Effector memory CD4-positive, alpha-beta T cell (primary cell): ENCODE data around the gene SLC22A16.

Source experiments
- DNase-seq, 3 donors: peaks; one replicate each; pipeline ENCODE4 v3.0.0-alpha.2; 2020
- H3K27ac ChIP-seq: 2 replicates; pipeline ENCODE4 v1.7.0; 2013; ENCODE audit warnings: mild to moderate bottlenecking, low read length, moderate library complexity; ENCODE audit not compliant: insufficient read depth, poor library complexity, severe bottlenecking
- H3K27me3 ChIP-seq: replicated peaks from 2 replicates; pipeline ENCODE4 v1.7.0; 2013; ENCODE audit warnings: mild to moderate bottlenecking, low read length; ENCODE audit not compliant: insufficient read depth, control insufficient read depth, poor library complexity, severe bottlenecking
- H3K36me3 ChIP-seq: 2 replicates; pipeline ENCODE4 v1.7.0; 2013; ENCODE audit warnings: mild to moderate bottlenecking, low read length, moderate library complexity; ENCODE audit not compliant: control insufficient read depth, insufficient read depth
- H3K4me1 ChIP-seq: 2 replicates; pipeline ENCODE4 v1.7.0; 2013; ENCODE audit warnings: low read length, mild to moderate bottlenecking; ENCODE audit not compliant: control insufficient read depth, insufficient read depth, poor library complexity, severe bottlenecking
- H3K4me3 ChIP-seq: 2 replicates; pipeline ENCODE4 v1.7.0; 2013; ENCODE audit warnings: low read length, low read depth, mild to moderate bottlenecking; ENCODE audit not compliant: insufficient read depth, poor library complexity, severe bottlenecking
- H3K9me3 ChIP-seq: 2 replicates; pipeline ENCODE4 v1.7.0; 2013; ENCODE audit warnings: mild to moderate bottlenecking, low read length, moderate library complexity; ENCODE audit not compliant: control insufficient read depth

SLC22A16 gene

DNA sequence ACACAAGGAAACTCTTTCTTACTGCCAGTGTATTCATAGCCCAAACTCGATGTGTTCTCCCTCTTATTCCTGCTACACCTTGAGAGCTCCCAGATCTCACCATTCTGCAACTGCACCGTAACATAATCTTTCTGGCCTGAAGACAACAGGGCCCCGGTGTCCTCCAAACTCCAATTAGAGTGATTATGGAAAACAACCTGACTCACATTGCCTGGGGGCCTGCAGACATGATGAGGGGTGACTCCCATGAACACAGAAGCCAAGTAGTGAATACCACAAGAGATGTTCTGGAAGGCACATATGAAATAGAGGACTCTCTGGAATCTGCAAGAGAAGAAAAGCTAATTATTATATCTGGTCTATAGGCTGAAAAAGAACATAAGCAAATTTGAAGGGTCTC lies 19.7 kb downstream of the SLC22A16 start:
- Histone ChIP-seq H3K36me3 (no peaks in the 10 kb centered on the region), H3K27ac (no peak overlapping the region), H3K4me3 (no peak overlapping the region), H3K9me3 (no peaks in the 10 kb centered on the region), H3K27me3 (no peaks in the 10 kb centered on the region), H3K4me1 (no peaks in the 10 kb centered on the region)
- no peak for DNase-seq

DNA sequence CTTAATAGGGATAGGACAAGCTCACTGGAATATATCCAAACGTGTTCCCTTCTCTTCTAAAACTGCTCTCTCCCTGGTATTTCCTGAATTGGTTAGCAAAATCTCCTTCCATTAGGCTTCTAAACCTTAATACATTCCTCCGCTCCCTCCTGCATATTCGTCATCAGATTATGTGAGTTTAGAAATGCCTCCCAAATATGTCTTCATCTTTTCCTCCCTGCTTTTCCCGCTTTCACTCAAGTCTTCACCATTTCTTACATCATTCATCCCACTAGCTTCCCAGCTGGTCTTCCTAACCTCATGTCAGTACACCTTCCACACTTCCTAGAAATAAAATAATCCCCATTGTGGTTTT lies 26.9 kb downstream of the SLC22A16 start:
- Histone ChIP-seq H3K36me3 (no peaks in the 10 kb centered on the region), H3K27me3 (peaks cover 6% of the 10 kb centered on the region), H3K4me1 (no peaks in the 10 kb centered on the region), H3K9me3 (no peaks in the 10 kb centered on the region), H3K27ac (no peak overlapping the region), H3K4me3 (no peak overlapping the region)
- DNase-seq, result no peak

DNA sequence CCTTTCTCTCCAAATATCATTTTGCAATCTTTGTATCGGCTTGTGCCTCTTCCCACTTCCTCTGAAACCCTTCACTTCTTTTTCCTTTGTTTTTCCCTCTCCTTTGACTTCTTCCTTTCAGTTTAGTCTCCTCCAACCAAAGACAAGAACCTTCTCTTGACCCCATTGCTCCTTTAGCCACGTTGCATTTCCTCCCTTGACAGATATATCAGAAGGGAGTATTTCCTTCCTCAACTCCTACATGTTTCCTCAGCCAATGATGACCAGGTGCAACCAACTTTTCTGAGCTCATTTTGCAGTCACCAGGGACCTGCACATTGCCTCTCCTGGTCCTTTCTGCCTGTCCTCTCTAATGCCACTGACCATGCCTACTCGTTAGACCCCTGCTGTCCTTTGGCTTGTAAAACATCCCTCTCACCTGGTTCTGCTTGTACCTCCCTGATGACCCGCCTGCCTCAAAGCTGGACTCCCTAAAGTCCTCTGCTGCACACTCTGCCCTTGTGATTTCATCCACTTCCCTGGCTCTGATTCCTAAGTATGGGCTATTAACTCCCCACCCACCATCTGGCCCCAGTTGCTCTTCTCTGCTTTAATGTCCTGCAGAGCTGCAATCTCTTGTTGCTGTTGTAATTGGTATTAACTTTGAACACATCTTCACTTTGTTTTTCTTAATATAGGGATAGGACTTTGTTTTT lies 27.4 kb downstream of the SLC22A16 start:
- H3K27me3 ChIP-seq, result peaks cover 6% of the 10 kb centered on the region
- H3K4me3 ChIP-seq, result no peak overlapping the region
- no peaks in the 10 kb centered on the region for H3K36me3 ChIP-seq
- H3K27ac ChIP-seq, result no peak overlapping the region
- H3K4me1 ChIP-seq, result no peaks in the 10 kb centered on the region
- no peak for DNase-seq
- no peaks in the 10 kb centered on the region for H3K9me3 ChIP-seq

DNA sequence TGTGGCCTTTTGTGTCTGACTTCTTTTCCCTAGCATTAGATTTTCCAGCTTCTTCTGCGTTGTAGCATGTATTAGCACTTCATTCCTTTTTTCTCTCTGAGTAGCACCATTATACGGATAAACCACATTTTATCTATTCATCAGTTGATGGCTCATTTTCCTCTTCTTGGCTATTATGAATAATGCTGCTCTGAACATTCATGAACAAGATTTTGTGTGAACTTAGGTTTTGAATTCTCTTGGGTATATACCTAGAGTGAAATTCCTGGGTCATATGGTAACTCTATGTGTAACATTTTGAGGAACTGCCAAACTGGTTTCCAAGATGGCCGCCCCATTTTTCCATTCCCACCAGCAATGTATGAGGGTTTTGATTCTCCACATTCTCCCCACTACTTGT lies 28.7 kb downstream of the SLC22A16 start:
- Histone ChIP-seq H3K27ac (no peak overlapping the region), H3K4me3 (no peak overlapping the region), H3K36me3 (no peaks in the 10 kb centered on the region), H3K9me3 (no peaks in the 10 kb centered on the region), H3K27me3 (peaks cover 6% of the 10 kb centered on the region), H3K4me1 (no peaks in the 10 kb centered on the region)
- DNase-seq, result no peak

DNA sequence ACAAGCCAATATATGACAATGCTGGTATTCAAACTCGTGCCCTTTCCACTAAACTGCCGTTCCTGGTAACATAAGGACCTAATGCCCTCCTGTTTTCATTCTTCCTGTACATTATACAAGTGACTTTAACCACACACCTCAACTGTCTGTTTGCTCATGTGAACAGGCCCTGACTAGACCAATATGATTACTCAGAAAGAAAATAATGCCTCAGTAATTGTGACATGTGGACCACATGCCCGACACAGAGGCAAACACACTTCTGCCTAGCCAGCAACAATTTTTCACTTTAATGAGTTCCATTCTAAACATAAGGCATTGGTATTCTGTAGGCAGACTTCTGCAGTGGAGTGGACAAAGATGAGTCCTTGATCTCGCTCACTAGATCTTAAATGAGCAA lies 30.0 kb downstream of the SLC22A16 start:
- Histone ChIP-seq H3K27me3 (peaks cover 6% of the 10 kb centered on the region), H3K4me1 (no peaks in the 10 kb centered on the region)
- DNase-seq, result no peak

DNA sequence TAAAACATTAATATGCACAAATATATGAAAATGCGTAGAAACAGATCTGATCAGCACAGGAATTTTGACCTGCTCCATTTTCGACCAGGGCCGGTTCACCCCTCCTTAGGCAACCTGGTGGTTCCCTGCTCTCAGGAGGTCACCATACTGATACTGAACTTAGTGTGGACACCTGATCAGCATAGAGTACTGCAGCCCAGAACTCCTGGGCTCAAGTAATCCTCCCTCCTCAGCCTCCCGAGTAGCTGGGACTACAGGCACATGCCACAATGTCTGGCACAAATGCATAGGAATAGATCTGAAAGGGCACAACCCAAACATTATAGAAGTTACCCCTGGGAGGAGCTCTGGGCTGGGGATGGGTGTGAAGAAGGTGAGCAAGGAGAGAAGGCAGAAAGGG lies 36.4 kb downstream of the SLC22A16 start:
- Histone ChIP-seq H3K4me1 (no peaks in the 10 kb centered on the region), H3K36me3 (no peaks in the 10 kb centered on the region), H3K27me3 (no peaks in the 10 kb centered on the region), H3K9me3 (no peaks in the 10 kb centered on the region), H3K4me3 (no peak overlapping the region), H3K27ac (no peak overlapping the region)
- DNase-seq, result no peak

More for the DNA sequence above, 30.0 kb downstream of the SLC22A16 start:
- Histone ChIP-seq H3K9me3 (no peaks in the 10 kb centered on the region), H3K4me3 (no peak overlapping the region), H3K27ac (no peak overlapping the region), H3K36me3 (no peaks in the 10 kb centered on the region)

DNA sequence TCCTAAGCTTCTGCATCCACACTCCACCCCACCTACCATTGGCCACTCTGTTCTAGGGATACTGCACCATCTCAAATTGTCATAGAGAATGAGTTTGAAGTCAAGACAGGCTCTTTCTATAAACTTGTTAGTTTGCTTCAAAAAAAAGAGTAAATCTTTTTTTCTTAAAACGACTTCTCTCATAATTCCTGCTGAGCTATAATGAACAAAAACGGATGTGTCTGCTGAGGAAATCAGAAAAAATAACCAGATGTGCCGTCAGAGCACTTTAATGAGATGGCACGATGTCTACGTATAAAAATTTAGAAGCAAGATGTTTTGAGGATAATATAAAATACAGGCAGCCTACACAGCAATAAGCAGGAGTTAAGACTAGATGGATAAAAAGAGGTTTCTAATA lies 37.1 kb downstream of the SLC22A16 start:
- DNase-seq, result no peak
- Histone ChIP-seq H3K9me3 (no peaks in the 10 kb centered on the region), H3K4me1 (no peaks in the 10 kb centered on the region), H3K36me3 (no peaks in the 10 kb centered on the region), H3K4me3 (no peak overlapping the region), H3K27ac (no peak overlapping the region), H3K27me3 (no peaks in the 10 kb centered on the region)

DNA sequence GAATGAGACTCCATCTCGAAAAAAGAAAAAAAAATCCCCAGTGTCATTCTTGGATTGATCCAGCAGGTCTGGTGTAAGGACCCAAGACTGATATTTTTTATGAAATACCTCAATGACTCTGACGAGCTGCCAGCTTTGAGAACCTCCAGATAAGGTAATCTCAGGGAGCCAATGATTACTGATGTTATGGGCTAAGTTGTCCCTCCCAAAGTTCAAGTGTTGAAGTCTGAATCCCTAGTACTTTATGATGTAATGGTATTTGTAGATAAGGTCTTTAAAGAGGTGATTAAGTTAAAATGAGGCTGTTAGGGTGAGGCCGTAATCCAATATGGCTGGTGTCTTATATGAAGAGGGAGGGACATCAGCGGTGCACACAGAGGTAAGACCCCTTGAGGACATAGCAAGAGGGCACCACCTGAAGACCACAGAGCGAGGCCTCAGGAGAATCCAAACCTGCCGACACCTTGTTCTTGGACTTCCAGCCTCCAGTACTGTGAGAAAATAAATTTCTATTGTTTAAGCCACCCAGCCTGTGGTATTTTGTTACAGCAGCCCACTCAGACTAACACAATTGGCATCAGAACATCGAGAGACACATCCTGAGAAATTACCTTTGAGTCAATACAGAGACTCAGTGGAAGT lies 41.3 kb downstream of the SLC22A16 start:
- Histone ChIP-seq H3K27me3 (no peaks in the 10 kb centered on the region), H3K27ac (no peak overlapping the region), H3K4me1 (no peaks in the 10 kb centered on the region), H3K4me3 (no peak overlapping the region), H3K9me3 (no peaks in the 10 kb centered on the region), H3K36me3 (no peaks in the 10 kb centered on the region)
- DNase-seq, result no peak

DNA sequence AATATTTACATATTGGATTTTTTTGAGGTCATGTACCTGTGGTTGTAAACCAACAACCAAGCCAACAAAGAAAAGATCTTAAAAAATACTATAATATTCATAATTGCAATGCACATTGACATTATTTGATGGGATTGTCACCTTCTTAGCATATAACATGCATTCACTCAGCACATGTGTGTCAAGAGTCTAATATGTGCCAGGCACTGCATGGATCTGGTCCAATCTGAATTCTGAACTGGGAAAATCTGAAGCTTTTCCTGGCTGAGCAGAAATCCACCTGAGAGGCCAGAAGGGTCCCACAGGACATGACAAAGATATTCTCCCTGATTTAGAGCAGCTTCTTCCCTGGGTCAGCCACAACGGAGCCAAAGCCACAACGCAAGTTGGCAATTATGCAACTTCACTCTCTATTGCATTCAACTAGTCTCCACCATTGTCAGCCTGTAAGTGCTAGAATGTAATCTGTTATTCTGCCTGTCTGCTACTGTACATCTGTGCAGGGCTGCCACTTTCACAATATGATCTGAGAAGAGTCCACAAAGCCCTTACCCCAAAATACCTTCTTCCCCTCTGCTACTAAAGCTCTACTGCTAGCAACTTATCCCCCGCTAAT lies 44.0 kb downstream of the SLC22A16 start:
- no peaks in the 10 kb centered on the region for H3K27me3 ChIP-seq
- no peak overlapping the region for H3K4me3 ChIP-seq
- no peaks in the 10 kb centered on the region for H3K36me3 ChIP-seq
- no peaks in the 10 kb centered on the region for H3K9me3 ChIP-seq
- no peaks in the 10 kb centered on the region for H3K4me1 ChIP-seq
- DNase-seq, result no peak
- H3K27ac ChIP-seq, result no peak overlapping the region

DNA sequence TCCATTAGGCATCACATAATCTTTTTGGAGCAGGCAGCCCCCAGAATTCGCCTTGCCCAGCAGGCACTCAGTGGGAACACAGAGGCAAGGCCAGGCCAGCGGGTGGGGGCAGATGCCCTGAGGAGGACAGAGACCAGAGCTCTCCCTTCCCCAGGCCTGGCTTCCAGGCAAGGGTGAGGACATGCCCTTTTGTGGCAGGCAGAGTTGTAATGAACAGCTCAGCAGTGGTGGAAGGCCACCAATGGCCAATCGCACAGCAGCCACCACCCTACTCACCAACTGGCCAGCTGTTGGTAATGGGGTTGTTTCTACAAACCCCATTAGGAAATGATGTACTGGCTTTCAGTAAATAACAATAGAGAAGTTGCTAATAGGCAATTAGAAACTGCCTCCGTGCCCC lies 45.7 kb downstream of the SLC22A16 start:
- Histone ChIP-seq H3K27ac (no peak overlapping the region), H3K36me3 (no peaks in the 10 kb centered on the region), H3K9me3 (no peaks in the 10 kb centered on the region), H3K4me1 (no peaks in the 10 kb centered on the region), H3K4me3 (no peak overlapping the region), H3K27me3 (no peaks in the 10 kb centered on the region)
- DNase-seq, result no peak
